GM21529 (cell line): ENCODE results near the gene SPATA13.
A peak's percentile ranks its signal among the peaks of the same experiment; 100 is the strongest.

ENCODE experiments used
- ATAC-seq: cut with Tn5 transposase; IDR thresholded peaks from one replicate; pipeline ENCODE4 v1.9.1; 2021; ENCODE audit not compliant: unreplicated experiment

Gene SPATA13

GRCh38 chr13:24250376-24251057 is 90.0 kb downstream of the SPATA13 start:
- no peak for ATAC-seq

DNA sequence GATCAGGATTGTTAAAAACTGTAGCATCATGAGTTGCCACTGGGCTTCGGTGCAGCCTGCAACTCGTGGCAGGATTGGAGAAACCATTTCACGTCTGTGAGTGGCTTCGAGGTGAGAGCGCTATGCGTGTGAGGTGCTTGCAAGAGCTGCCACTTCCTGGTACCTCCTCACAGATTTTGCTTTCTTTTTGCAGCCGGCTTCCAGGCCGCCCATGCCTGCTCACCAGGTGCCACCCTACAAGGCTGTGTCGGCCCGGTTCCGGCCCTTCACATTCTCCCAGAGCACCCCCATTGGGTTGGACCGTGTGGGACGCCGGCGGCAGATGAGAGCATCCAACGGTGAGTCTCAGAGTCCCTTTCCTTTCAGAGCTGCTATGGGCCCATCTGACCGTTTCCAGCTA is 91.0 kb downstream of the SPATA13 start:
- ATAC-seq, result no peak

- ATAC-seq, result no peak
Measured at GRCh38 chr13:24252136-24252535, 91.6 kb downstream of the SPATA13 start.

GRCh38 chr13:24253520-24254145 is 93.1 kb downstream of the SPATA13 start:
- ATAC-seq, result no peak

GRCh38 chr13:24254146-24254841 is 93.8 kb downstream of the SPATA13 start:
- ATAC-seq, result no peak

GRCh38 chr13:24257497-24257896 is 97.0 kb downstream of the SPATA13 start:
- no peak for ATAC-seq

GRCh38 chr13:24261566-24261965 is 101.0 kb downstream of the SPATA13 start:
- no peak for ATAC-seq

DNA sequence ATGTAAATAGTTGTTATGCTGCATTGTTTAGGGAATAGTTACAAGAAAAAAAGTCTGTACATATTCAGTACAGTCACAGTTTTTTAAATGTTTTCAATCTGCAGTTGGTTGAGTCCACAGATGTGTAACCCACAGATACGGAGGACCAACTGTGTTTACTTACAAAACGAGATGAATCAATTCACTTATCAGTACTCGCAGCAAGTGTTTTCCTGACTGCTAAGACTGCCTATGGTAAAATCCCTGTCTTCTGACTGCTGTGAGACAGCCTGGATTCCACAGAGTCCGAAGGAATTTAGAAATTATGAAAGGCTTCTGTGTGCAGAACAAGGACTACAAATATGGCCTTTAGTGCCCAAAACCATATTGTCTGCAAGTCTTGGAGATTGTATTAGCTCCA is 103.1 kb downstream of the SPATA13 start:
- no peak for ATAC-seq

- ATAC-seq, result no peak
Measured at GRCh38 chr13:24264976-24265375, 104.5 kb downstream of the SPATA13 start.

GRCh38 chr13:24265453-24265852 is 104.9 kb downstream of the SPATA13 start:
- no peak for ATAC-seq

DNA sequence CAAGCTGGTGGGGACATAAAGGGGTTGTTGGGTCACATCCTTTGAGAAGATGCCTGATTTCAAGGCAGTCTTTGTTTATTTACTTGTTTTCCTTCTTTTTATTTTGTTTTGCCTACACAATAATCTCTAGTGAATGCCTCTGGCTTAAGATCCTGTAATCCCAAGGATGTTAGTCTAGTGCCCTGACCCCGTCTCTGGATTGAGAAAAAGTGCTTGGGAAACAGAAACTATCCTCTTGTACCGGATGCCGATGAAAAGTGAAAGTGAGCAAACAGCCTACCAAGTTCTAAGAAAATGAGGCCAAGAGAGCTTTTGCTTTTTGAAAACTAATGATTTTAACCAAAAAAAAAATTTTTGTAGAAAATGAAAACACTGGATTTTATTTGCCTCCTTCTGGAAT is 106.8 kb downstream of the SPATA13 start:
- ATAC-seq, result no peak

DNA sequence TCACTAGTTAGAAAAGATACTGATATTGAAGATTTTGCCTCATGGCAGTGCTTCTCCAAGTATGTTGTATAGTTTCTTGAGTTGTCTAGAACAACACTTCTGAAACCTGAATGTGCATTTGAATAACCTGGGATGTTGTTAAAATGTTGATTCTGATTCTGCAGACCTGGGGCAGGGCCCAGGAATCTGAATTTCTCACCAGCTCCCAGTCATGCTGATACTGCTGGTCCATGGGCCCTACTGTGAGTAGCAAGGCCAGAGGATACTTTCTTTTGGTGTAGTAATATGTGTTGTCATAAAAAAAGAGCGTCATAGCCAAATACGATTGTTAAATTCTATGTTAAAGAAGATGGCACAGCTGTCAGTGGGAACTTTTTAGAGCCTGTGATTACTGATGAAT is 107.3 kb downstream of the SPATA13 start:
- no peak for ATAC-seq

DNA sequence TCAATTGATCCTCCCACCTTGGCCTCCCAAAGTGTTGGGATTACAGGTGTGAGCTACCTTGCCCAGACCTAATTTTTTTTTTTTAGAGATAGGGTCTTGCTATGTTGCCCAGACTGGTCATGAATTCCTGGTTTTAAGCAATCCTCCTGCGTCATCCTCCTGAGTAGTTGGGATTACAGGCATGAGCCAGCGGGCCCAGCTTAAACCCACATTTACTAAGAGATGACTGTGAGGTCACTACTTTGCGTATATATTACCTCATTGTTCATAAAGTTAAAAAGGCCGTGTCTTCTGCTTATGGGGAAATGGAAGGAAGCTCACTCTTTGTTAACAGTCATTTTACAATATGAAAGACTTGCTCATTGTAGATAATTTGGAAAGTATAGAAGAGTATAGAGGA is 109.3 kb downstream of the SPATA13 start:
- ATAC-seq, result no peak

DNA sequence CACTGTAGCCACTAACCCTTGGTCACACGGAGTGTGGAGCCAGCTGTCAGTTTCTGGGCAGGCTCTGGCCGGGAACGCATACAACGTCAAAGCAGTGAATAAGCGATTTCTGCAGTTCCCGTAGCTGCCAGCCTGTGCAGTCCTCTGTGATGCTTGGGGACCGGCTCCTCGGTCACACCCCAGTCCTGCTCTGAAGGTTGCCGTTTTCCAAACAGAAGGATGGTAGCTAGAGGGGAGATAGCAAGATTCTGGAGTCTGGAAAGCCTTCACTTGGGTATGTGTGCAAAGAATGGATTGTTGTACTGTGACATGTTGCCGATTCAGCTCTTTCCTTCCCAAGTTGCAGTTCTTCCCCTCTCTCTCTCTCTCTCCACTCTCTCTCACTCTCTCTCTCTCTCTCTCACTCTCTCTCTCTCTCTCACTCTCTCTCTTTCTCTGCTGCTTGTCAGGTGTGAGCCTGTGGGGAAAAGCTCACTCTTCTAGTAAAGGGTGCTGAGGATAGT is 110.2 kb downstream of the SPATA13 start:
- ATAC-seq, result peak; percentile 47

GRCh38 chr13:24271231-24271600 is 110.7 kb downstream of the SPATA13 start:
- no peak for ATAC-seq

DNA sequence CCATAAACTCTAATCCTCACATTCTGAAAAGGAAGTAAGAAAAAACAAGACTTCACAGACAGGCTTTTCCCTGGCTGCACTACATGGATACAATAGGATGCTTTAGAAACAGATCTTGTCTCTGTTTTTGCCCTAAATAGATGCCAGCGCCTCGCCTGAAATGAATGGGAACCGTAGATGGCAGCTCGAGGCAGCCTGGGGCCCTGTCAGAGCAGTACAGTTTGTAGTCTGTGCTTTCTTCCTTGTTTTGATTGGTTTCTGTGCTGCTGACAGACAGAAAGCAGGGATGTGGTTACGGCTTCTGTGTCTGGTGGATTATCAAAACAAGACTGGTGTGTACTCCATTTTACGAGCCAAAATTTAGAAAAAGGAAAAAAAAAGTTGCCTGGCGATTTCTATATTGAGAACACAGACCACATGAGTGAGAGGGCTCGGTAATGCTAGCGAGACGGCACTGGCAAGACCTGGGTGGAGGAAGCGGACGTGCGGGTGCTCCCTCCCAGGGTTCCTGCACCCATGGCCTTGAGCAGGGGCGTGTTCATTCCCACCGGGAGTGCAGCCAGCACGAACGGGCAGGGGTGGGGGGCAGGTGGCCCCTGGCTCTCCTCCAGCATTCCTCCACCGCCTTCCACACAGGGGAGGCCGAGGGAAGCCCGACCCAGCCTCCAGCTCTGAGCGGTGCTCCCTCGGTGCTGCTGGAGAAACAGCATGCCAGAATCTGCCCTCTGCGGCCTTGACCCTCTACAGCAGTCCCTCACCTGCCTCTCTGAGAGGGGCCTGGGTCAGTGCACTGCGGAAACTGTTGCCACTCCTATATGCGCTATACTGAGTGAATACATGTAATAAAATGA is 111.3 kb downstream of the SPATA13 start:
- peak; percentile 54 for ATAC-seq

DNA sequence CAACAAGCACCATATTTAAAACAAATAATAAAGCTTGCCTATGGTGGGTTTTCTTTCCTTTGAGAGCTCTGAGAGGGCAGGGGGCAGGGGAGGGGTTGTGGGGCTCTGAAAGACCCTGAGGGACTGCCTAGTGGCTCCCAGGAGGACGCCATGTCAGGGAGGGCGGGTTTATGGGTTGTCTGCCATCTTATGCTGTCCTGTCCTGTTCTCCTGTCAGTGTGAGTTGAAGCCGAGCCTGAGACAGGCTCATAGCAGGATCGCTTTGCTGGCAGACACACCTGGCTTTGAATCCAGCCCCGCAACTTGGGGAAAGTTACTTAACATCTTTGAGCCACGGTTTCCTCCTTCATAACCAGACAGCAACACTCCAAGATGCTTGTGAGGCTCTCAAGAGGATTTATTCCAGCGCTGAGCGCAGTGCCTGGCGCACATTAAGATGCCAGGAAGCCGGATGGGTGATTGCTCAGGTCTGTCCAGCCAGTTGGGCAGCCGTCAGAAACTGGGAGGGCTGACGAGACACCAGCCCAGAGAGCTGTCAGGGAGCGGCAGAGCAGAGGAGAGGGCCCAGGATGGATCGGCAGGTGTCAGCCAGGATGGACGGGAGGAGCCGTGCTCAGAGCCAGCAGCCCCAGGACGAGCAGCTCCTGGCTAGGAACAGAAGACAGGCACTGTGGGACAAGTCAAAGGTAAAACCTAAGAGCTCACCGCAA is 112.1 kb downstream of the SPATA13 start:
- ATAC-seq, result no peak

DNA sequence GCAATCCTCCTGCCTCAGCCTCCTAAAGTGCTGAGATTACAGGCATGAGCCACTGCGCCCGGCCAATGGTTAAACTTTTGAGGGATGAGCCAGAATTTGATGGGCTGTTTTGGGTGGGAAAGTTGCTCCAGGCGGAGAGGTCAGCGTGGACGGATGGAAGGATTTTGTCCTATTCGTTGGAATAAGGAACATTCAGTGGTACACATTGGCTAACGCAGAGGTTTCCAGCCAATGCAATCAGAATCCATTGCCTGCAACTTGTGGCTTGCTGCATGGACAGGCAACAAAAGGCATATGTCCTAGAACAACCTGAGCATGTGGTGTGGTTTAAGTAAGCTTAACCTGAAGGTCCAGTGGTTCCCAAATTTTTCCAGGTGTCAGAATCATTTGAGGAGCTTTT is 113.4 kb downstream of the SPATA13 start:
- ATAC-seq, result no peak

GRCh38 chr13:24274452-24275021 is 114.0 kb downstream of the SPATA13 start:
- ATAC-seq, result peak; percentile 57

DNA sequence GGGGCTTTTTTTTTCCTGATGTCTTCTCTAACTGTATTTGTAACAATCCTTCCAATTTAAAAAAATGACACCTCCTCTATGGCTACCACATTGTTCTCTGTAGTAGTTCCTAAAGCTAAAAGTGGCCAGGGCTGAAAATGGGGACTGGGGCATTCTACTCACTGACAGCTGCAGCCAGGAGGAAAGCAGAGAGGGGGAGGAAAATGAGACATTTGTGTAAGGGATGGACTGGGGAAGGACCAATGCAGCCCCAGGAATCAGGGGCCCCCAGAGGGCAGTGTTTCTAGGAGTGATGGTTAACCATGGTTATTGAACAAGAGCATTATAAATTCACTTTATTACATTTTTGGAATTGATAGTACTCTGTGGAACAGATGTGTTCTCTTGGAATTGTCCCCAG is 114.5 kb downstream of the SPATA13 start:
- ATAC-seq, result no peak
